HuH-7.5 (cell line): ENCODE results near the gene KRT23.
A peak's percentile ranks its signal among the peaks of the same experiment; 100 is the strongest.

Source experiments
- DNase-seq: peaks from one replicate; pipeline ENCODE4 v3.0.0; 2011; ENCODE audit warnings: low spot score

KRT23 gene

DNA sequence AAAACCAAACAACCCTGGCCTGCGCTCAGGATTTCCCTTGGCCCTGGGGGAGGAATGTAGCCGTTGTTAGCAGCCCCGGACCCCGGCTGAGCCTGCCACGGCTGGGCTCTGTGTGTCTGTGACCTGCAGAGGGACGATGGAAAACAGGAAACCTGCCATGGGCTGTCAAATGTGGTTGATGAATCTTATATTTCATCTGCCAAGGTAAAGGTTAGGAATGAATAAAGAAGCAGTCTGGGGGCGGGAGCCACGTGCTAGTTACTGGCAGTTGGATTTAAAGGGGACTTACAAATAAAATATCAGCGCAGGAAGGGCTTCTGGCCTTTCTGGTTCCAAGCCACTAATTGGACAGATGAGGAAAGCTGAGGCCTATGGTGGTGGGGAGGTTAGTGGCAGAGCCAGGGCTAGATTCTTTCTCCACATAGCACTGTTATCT lies at the start of gene KRT23:
KRT23 (minus strand) TSS at position 263 of the 436 bp plus-strand sequence. CDS start 1,043 bp downstream, outside the sequence.
- DNase-seq = no peak

GRCh38 chr17:40986920-40987319 lies 49.5 kb upstream of the KRT23 start:
- no peak for DNase-seq

GRCh38 chr17:40984226-40984625 lies 46.8 kb upstream of the KRT23 start, which contains the start of gene KRT40:
TSS of gene KRT40 (minus strand) at chr17:40984326. CDS start at chr17:40984273, 53 bp downstream.
- DNase-seq = no peak

DNA sequence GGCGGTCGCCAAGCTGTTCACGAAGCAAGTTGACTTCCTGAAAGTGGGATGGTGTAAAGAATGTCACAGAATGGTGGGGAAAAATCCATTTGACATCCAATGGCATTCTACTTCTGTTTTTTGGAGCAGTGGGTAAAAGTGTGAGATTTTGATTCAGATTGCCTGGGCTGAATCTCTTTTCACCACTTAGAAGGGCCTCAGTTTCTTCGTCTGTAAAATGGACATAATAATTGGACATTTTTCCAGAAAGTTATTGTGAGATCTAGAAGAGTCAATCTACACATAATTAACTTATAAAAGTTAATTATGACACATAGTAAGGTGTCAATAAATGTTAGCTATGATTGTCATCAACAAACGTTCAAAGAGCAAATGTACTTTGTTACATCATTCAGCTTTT lies 43.7 kb upstream of the KRT23 start:
- DNase-seq = no peak

DNA sequence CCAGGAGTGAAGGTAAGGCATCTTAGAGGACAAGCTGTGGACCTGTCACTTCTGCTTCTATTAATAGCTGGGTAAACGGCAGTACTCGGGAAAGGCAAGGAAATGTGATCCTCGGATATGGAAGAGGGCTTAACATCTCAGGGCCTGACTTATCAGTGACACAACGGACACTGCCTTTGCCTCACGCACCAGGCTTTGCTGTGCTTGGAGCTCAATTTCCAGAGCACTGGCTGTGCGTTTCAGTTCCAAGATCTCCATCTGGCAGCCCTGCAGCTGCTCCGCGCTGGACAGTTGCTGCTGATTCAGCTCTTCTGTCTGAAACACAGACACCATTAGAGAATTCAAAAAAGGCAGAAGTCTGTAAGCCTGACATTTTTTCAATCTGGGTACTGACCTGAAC lies 43.1 kb upstream of the KRT23 start:
- no peak for DNase-seq

GRCh38 chr17:40980117-40980516 lies 42.7 kb upstream of the KRT23 start:
- DNase-seq = no peak

DNA sequence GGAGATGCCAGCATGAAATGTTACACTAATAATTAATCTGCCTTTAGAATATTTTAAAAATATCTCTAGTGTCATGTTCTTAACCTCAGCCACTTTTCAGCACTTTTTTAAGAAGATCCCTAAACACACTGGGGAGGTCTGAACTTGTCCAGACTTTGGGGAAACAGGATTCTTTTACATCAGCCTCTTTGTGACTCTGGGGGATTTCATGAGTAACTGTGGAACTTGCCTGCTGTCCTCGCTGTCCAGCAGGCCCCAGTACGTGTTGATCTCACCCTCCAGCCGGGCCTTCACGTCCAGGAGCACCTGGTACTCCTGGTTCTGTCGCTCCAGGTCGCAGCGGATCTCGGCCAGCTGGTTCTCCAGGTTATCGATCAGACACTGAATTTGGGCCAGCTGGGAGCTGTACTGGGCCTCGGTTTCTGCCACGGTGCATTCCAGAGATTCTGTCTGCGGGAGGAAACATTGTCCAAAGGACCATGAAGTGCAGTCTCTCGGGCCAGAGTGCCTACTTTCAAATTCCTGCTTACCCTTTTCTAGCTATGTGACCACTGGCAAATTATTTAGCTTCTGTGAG lies 41.2 kb upstream of the KRT23 start:
- DNase-seq = no peak

- no peak for DNase-seq
Observed at GRCh38 chr17:40975516-40975915, 38.1 kb upstream of the KRT23 start.

DNA sequence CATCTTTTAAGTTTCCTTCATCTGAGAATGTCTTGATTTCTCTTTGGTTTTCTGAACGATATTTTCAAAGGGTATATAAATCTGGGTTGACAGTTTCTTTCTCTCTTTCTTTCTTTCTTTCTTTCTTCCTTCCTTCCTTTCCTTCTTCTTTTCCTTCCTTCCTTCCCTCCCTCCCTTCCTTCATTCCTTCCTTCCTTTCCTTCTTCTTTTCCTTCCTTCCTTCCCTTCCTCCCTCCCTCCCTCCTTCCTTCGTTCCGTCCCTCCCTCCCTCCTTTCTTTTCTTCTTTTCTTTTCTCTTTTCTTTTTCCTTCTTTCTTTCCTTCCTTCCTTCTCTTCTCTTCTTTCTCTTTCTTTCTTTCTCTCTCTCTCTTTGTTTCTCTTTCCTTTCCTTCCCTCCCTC lies 36.9 kb upstream of the KRT23 start:
- DNase-seq = no peak

DNA sequence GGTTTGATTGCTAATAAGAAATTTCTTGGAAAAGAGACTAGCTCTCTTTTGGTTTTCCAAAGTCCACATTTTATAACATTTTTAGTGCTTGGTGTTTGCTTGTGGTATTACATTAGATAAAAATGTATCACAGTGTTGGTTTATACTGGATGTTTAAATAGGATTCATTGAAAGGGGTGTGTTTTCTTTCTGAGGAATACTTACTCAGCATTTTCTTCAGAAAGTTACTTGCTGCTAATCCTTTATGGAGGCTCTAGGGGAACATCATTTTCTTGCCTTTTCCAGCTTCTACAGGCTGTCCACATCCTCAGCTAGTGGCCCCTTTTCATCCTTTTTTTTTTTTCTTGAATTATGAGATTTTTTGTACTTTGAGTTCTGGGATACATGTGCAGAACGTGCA lies 30.1 kb upstream of the KRT23 start:
- no peak for DNase-seq

- no peak for DNase-seq
Observed at GRCh38 chr17:40966848-40967247, 29.4 kb upstream of the KRT23 start, which contains the start of gene KRT39. TSS of gene KRT39 (minus strand) at chr17:40966948. CDS start at chr17:40966856, 92 bp downstream.

DNA sequence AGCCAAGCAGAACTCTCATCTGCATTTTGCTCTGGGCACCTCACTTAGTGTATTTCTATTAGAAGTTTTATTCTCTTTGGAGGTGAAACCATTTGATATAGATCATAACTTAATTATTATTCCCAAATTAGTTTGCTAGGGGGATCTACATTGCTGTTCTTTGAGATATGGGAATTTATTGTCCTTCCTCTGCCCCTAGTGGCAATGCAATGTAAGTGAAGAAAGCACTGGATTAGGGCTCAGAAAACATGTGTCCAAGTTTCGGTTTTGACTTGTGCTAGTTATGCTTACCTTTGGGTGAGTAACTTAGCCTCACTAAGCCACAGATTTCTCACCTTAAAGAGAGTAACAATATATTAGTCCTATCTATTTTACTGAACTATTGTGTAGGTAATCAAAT lies 26.4 kb upstream of the KRT23 start:
- DNase-seq = no peak

DNA sequence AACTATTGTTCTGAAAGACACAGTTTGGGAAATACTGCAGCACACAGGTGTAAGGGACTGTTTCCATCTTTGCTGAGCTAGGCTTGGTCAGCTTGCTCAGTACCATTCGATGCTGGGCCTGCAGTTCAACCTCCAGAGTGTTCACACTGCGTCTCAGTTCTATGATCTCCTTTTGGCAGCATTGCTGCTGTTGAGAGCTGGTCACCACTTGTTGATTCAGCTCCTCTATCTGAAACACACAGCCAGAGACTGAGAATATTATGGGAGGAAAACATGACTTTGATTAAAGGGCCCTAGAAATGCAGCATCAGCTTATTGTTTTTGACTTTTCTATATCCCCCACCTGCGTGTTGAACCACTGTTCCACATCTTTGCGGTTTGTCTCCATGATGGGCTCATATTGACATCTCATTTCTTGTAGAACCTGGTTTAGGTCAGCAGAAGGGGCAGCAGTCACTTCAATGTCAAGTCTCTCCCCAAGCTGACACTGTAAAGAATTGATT lies 24.7 kb upstream of the KRT23 start:
- DNase-seq = no peak

- no peak for DNase-seq
Observed at GRCh38 chr17:40961591-40961990, 24.1 kb upstream of the KRT23 start.

GRCh38 chr17:40960144-40960543 lies 22.7 kb upstream of the KRT23 start:
- no peak for DNase-seq

DNA sequence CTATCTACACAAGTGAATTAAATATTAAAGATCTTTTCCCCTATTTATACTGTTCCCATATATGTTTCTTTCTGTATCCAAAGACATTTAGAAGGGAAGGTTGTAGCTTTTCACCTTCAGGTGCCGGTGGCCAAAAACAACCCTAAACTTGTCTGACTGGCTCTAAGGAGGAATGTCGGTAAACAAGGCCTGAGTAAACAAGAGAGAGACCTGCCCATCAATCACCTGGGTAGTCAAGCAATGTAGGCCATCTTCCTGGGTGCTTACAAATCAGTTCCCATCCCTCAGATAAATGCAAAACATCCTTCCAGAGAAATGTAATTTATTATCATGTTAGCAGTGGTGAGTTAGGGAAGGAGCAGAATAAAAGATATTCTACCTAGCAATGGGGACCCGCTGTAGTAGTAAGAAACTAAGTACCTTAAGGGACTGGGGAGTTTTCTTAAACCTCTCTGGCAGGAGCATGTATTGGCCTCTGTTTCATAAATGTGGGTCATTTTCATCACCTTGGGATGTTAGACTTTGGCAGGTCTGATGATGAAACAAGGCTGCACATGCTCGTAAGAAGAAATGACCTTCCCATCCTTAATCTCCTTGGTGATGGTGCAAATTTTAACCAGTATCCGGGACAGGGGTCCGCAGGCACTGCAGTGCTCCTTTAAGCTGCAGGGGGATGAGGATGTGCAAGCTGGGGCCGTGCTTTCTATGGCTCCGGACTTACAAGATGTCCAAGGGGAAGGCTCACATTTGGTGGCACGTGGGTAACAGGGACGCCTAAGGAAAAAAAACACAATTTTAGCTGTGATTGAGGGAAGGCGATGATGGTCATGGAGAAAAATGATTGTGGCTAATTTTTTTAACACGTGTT lies 20.9 kb upstream of the KRT23 start:
- peak; percentile 24 for DNase-seq

DNA sequence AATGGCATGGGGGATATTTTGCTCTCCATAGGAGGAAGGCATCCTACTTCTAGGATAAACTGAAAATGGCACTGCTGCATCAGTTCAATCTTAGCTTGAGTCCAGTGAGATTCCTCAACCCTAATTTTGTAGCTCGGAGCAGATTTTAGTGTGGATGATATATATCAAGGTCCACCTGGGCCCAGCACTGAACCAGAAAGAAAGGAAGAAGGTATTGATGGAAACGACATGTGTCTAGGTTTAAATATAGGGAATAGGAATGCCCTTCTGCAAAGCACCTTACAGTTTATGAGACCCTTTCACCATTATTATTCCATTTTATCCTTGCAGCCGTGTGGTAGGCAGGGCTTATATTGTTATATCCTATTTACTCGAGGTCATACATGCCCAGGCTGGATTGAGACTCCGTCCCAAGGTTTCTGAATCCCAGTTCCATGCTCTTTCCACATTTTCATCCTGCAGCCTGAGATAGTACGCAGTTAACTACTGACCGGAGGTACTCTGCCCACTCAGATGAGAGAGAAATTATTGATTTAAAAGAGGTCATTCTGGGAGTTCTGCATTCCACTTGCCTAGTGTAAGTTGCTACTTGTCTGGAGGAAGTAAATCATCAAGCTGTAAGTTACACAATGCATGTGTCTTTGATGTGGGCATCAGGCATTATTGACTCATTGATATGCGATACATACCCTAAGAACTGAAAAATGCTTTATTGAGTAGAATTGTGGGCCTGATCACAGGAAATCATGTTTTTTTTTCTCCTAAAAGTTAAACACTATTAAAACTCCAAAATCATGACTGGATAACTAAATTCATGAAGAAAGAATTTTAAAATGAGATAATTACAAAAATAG lies 19.2 kb upstream of the KRT23 start:
- peak; percentile 33 for DNase-seq

GRCh38 chr17:40953881-40954280 lies 16.4 kb upstream of the KRT23 start:
- DNase-seq = no peak

- DNase-seq = no peak
Observed at GRCh38 chr17:40952661-40953060, 15.2 kb upstream of the KRT23 start.

DNA sequence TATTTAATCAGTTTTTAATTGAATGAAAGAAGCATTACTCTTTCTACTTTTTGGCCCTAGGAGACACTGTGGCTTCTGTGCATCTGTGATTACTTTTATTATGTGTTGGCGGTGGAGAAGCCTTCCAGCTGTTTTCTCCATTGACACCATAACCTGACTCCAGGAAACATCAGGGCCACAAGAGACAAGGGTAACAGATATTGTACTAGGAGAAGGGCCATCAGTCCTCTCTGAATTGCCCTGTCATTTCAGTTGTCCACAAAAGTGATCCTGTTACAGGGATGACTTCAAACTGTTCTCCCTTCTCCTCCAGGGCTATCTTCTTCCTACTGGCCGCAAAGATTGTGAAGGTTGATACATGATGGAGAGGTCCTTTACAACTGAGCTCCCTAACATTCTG lies 14.7 kb upstream of the KRT23 start:
- no peak for DNase-seq

DNA sequence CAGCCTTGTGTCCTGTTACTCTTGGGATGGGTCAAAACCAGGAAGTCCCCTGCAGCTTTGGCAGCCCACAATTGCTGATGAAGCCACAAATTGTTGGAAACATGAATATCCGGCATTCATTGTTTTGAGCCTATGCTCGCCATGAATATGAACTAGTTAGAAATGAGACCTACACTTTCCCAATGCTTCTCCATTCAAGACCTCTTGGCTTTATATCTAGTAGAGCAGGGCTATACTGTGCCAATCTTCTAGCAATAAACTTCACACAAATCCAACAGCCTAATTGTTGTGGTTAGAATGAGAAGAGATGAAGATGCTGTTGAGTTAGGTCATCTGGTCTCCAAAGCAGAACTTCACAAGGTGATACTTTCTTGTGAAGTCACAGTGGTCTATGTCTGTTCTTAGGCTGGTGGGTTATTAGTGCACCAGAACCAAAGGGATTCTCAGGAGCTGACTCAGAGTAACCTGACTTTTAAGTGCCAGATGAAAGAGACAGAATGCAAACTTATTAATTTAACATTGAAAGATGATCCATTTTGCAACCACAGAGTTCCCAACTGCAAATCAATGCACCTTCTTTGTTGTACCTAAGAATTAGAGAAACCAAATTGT lies 13.7 kb upstream of the KRT23 start:
- DNase-seq = no peak

DNA sequence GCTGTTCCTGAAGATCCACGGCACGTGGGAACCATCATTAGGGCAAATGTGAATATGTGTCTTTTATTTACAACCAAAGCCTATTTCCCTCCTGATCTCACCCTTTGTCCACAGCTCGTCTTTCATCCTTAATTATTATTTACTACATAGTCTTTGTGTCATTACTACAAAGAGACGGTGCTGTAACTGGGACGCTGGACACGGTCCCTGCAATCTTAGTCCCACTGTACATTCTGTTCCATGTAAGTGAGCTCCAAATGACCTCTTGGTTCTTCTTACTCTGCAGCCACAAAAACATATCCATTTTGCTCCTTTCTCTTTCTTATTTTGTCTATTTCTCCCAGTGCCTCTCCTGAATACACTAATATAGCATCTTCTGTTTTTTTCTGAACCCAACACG lies 12.7 kb upstream of the KRT23 start:
- no peak for DNase-seq
